ENCODE measurements around the gene CCDC174. TPM values are rescaled to one million over a fixed set of nuclear protein-coding genes. Genes with fewer than 3 reads are reported as not detected.
"Not testable (repeated sequence)": the region's sequence is repeated elsewhere in the genome, so short reads cannot be mapped to it uniquely, and the experiment has no call there.

CCDC174 gene
- total and polyA plus RNA-seq, 7 donors: 10.6 to 24.1 (median 13.5) TPM

GRCh38 chr3:14646589-14647413 lies 4.8 kb upstream of the CCDC174 start:
- Histone ChIP-seq H3K4me3 (no peak overlapping the region), H3K27me3 (ENCODE audit: insufficient read depth in 3 of 3, low read length in 2 of 3) (peaks cover 0 to 8% (median 0%) of the 10 kb centered on the region in 3 donors), H3K4me1 (peaks cover 11% of the 10 kb centered on the region), H3K36me3 (ENCODE audit: insufficient read depth in 1 of 2, low read depth in 1 of 2) (no peaks in the 10 kb centered on the region), H3K9me3 (no peaks in the 10 kb centered on the region), H3K27ac (no peak overlapping the region)
- TF ChIP-seq, protein P1, sequence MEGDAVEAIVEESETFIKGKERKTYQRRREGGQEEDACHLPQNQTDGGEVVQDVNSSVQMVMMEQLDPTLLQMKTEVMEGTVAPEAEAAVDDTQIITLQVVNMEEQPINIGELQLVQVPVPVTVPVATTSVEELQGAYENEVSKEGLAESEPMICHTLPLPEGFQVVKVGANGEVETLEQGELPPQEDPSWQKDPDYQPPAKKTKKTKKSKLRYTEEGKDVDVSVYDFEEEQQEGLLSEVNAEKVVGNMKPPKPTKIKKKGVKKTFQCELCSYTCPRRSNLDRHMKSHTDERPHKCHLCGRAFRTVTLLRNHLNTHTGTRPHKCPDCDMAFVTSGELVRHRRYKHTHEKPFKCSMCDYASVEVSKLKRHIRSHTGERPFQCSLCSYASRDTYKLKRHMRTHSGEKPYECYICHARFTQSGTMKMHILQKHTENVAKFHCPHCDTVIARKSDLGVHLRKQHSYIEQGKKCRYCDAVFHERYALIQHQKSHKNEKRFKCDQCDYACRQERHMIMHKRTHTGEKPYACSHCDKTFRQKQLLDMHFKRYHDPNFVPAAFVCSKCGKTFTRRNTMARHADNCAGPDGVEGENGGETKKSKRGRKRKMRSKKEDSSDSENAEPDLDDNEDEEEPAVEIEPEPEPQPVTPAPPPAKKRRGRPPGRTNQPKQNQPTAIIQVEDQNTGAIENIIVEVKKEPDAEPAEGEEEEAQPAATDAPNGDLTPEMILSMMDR (IDR thresholded peaks at IDR 0.05): no peak
- intact Hi-C loops (cut with DNase I): no loop called here
- DNase-seq: no peak
- ATAC-seq: no peak
- whole genome bisulfite sequencing, 3 donors: 76 to 79% (median 77%) methylated on average over 9 of the region's 9 CpGs

DNA sequence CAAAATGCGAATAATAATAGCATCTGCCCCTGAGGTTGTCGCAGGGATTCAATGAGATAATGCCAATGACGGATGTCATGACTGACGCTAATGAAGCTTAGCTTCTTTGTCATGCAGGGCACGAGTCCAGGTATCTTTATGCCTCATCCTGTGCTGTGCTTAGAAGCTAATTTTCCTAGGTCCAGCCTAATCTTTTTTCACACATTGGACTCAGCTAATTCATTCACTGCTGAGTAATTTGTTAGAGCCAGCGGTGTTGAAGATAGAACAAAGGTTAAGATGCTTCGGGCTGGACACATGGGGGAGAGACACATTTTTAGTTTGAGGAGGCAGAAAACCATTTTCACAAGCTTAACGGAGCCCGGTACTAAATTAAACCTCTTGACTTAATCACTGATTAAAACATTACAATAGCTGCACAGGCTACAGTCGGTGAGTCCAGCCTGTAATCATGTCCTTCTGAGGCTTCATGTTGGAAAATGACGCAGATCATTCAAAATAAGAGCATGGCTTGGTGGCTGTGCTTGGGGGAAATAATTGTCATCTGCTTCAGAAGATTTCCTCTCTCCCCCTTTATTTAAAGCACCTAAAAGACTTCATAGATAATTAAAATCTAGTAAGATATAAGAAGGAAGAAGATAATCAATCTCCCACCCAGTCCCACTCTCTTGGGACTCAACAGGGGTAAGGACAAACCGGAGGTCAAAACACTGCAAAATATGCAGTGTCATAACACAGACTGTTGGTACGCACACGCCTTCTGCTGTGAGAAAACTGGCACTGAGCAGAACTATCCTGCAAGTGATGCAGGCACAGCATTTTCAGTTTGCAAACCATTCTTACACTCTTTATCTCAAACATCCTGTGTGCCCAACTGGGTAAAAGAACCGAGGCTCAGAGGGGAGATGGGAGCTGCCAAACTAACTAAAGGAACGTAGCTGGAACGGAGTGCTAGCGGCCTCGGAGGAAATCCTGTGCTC lies 3.3 kb upstream of the CCDC174 start:
- Histone ChIP-seq H3K9me3 (no peaks in the 10 kb centered on the region), H3K27ac (peak overlapping the region; percentile 32), H3K36me3 (ENCODE audit: insufficient read depth in 1 of 2, low read depth in 1 of 2) (no peaks in the 10 kb centered on the region), H3K4me1 (peaks cover 23% of the 10 kb centered on the region), H3K4me3 (no peak overlapping the region), H3K27me3 (ENCODE audit: insufficient read depth in 3 of 3, low read length in 2 of 3) (peaks cover 0 to under 1% (median 0%) of the 10 kb centered on the region in 3 donors)
- intact Hi-C loops (cut with DNase I): no loop called here
- 50 to 65% (median 59%) methylated on average over 19 of the region's 19 CpGs for WGBS, 3 donors
- DNase-seq: no peak
- ATAC-seq: no peak
- TF ChIP-seq, protein P1 (IDR thresholded peaks at IDR 0.05): no peak

DNA sequence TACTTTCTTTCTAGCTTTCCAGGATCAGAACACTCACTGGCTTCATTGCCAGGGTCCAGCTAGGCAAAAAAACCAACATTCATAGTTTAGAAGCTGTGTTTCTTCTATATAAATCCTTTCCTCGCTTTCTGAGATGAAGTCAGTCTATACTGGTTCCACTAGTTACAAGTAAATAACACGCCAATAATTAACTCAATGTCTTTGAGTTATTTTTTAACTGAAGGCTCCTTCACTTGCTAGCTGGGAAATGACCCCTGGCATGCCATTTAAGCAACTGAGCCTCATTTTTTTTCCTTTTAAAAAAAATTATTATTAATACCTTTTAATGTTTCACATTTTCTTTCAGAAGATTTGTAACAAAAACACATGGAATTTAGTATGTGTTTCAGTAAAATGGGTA lies 2.1 kb upstream of the CCDC174 start:
- 90% methylated on average over 2 of the region's 2 CpGs for WGBS, 3 donors
- Histone ChIP-seq H3K36me3 (ENCODE audit: insufficient read depth in 1 of 2, low read depth in 1 of 2) (peaks cover 0 to 8% of the 10 kb centered on the region in 2 donors), H3K4me3 (no peak overlapping the region), H3K27ac (no peak overlapping the region), H3K27me3 (ENCODE audit: insufficient read depth in 3 of 3, low read length in 2 of 3) (no peaks in the 10 kb centered on the region), H3K9me3 (no peaks in the 10 kb centered on the region), H3K4me1 (peaks cover 31% of the 10 kb centered on the region)
- DNase-seq (no peak), ATAC-seq (no peak)
- TF ChIP-seq, protein P1 (IDR thresholded peaks at IDR 0.05): no peak
- intact Hi-C loops (cut with DNase I): no loop called here

DNA sequence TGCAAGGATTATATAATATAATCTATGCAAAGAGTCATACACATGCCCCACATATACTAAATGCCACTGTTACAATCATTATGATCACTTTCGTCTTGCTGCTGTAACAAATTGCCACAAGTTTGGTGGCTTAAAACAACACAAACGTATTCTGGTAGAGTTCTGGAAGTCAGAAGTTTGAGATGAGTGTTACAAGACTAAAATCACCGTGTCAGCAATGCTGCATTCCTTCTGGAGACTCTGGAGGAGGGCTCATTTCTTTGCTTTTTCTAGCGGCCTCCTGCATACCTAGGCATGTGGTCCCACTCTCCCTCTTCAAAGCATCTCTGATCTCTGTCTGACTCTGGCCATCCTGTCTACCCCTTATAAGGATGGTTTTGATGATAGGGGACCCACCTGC lies 1.4 kb upstream of the CCDC174 start:
- Histone ChIP-seq H3K27me3 (ENCODE audit: insufficient read depth in 3 of 3, low read length in 2 of 3) (no peaks in the 10 kb centered on the region), H3K36me3 (ENCODE audit: insufficient read depth in 1 of 2, low read depth in 1 of 2) (peaks cover 0 to 15% of the 10 kb centered on the region in 2 donors), H3K4me1 (peaks cover 31% of the 10 kb centered on the region), H3K4me3 (peak overlapping the region; percentile 95), H3K27ac (no peak overlapping the region), H3K9me3 (no peaks in the 10 kb centered on the region)
- DNase-seq (no peak), ATAC-seq (no peak)
- 90 to 96% (median 93%) methylated on average over 4 of the region's 4 CpGs for WGBS, 3 donors
- intact Hi-C loops (cut with DNase I): loop anchor here in 1 of 2 donors (10.0 kb wide), 1 partner anchor 405 kb away; no protein-coding TSS in a partner anchor
- TF ChIP-seq, protein P1 (IDR thresholded peaks at IDR 0.05): no peak

- intact Hi-C loops (cut with DNase I): loop anchor here in 1 of 2 donors (10.0 kb wide), 1 partner anchor 402 kb away; no protein-coding TSS in a partner anchor
- not testable (repeated sequence) for DNase-seq
These were observed 872 bp downstream of the CCDC174 start for GRCh38 chr3:14652360-14652907.

More at GRCh38 chr3:14652360-14652907, 872 bp downstream of the CCDC174 start:
- not testable (repeated sequence) for H3K27me3 ChIP-seq (ENCODE audit: insufficient read depth in 3 of 3, low read length in 2 of 3); H3K9me3 ChIP-seq
- ATAC-seq: peak in 1 of 4 donors; percentile 5
- peak overlapping the region; percentile 95 for H3K4me3 ChIP-seq
- peaks cover 31% of the 10 kb centered on the region for H3K4me1 ChIP-seq
- H3K36me3 ChIP-seq (ENCODE audit: insufficient read depth in 1 of 2, low read depth in 1 of 2): peaks cover 2 to 38% of the 10 kb centered on the region in 2 donors
- H3K27ac ChIP-seq: peak overlapping the region; percentile 88
- WGBS, 3 donors: 77 to 83% (median 78%) methylated on average over 18 to 21 of the region's 21 CpGs
